Activated gamma-delta T cell treated with Interleukin-2 at 50 U/mL for 16 hours (primary cell): ENCODE results near the gene CD180.

ENCODE experiments used
- DNase-seq: peaks from one replicate; pipeline ENCODE4 v3.0.0-alpha.2; 2020

CD180 gene

GRCh38 chr5:67156976-67157583 lies 39.5 kb downstream of the CD180 start:
- peak; percentile 58 for DNase-seq

DNA sequence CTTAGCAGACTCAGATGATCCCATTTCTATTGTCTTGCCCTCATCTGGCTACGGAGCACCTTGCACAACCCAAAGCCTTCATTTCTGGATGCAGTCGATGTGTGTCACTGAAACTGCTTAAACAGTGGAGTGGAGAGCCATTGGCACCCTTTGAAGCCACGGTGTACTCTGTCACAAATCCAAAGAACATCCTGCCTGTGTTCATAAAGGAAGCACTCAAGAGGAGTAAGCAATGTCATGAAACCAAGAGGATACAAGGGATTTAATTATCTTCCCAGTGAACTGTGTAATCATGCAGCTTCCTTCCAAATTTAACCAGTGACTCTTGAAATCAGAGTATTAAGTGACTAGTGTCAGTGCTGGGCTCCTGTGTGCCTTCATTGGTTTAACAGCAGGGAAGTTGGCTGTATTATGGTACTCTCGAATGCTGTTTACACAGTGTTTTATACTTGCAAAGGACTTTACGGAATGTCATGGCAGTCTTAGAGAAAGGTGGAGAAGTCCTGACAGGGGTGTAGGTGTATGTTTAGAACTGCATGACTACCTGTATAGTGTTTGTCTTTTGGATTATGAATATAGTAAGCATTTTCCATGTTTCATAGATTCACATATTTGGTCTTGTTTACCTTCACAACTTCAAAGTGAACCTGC lies 41.9 kb downstream of the CD180 start:
- DNase-seq: no peak

GRCh38 chr5:67153292-67153691 lies 43.3 kb downstream of the CD180 start:
- no peak for DNase-seq

- no peak for DNase-seq
These were observed 44.2 kb downstream of the CD180 start for GRCh38 chr5:67152400-67152799.

GRCh38 chr5:67149951-67150523 lies 46.6 kb downstream of the CD180 start:
- DNase-seq: no peak

GRCh38 chr5:67149057-67149950 lies 47.3 kb downstream of the CD180 start:
- no peak for DNase-seq

- no peak for DNase-seq
These were observed 48.8 kb downstream of the CD180 start for GRCh38 chr5:67147760-67148159.

- DNase-seq: no peak
These were observed 49.6 kb downstream of the CD180 start for GRCh38 chr5:67146981-67147380.

- no peak for DNase-seq
These were observed 50.0 kb downstream of the CD180 start for GRCh38 chr5:67146574-67146973.

DNA sequence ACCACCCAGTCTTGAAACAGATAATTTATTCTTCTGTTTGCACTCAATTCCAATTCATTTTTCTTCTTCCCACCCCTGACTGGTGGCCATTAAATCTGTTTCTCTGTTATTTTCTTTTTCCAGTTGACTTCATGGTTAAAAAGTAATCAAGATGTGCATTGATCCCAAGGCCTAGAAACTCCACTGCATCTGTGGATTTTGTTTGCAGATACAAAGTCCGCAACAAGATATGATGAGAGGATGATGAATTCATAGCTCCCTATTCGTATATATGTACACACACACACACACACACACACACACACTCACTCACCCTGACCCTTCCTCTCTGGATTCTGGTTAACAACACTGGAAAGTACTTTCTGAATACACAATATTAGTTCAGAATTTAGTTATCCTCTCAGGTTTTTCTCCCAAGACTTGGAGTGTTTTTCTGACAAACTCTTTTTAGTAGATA lies 52.4 kb downstream of the CD180 start:
- no peak for DNase-seq

DNA sequence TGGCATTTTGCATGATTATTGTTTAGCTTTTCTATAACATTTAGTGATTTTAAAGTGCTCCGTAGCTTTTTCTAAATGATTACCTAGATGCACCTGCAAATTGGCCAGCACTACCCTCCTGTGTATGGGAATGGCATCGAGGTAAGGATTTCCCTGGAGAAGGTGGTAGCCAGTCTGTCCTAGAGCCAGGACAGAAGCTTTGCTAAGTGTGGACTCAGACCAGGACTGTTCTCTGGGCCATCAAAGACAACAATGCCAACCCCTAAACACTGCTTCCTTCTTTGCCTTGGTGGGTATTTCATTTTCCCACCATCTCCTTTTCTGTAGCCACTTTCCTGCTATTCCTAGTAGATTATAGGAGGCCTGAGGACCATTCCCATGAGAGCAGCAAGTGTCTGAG lies 53.0 kb downstream of the CD180 start:
- DNase-seq: no peak

- DNase-seq: no peak
These were observed 53.8 kb downstream of the CD180 start for GRCh38 chr5:67142816-67143215.

GRCh38 chr5:67141644-67142043 lies 55.0 kb downstream of the CD180 start:
- DNase-seq: no peak

- no peak for DNase-seq
These were observed 56.2 kb downstream of the CD180 start for GRCh38 chr5:67140413-67140812.

- DNase-seq: no peak
These were observed 57.6 kb downstream of the CD180 start for GRCh38 chr5:67139030-67139429.

GRCh38 chr5:67135381-67135984 lies 61.1 kb downstream of the CD180 start:
- no peak for DNase-seq

GRCh38 chr5:67133776-67134175 lies 62.8 kb downstream of the CD180 start:
- no peak for DNase-seq

DNA sequence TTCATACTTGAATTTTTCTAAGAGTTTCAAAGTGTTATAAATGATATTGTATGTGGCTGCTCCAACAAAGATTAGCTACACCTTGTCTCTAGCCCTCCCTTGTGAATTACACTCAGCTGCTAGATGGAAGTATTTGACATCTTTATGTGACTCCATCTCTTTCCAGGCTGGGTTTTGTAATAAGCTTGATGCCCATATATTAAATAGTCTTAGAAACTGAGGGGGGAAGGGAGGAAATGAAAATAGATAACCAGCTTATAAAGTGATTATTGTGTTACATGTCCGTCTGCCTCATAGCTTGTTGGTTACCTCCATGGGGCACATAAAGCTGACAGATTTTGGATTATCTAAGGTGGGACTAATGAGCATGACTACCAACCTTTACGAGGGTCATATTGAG lies 63.4 kb downstream of the CD180 start:
- no peak for DNase-seq

GRCh38 chr5:67129768-67130167 lies 66.8 kb downstream of the CD180 start:
- DNase-seq: no peak
